Activated CD8-positive, alpha-beta memory T cell treated with anti-CD3 and anti-CD28 coated beads, Interleukin-2, amount 10 ng/mL, durations not matched to agents 7 days and 5 days (primary cell): Measurements from ENCODE around the gene UBE4B. TPM values are rescaled to one million over a fixed set of nuclear protein-coding genes. Genes with fewer than 3 reads are reported as not detected.
A peak's percentile ranks its signal among the peaks of the same experiment; 100 is the strongest.
"Not testable (repeated sequence)": the region's sequence is repeated elsewhere in the genome, so short reads cannot be mapped to it uniquely, and the experiment has no call there.

Source experiments
- ATAC-seq: fragments of 150-1000 bp; cut with Tn5 transposase; one replicate; pipeline ENCODE4 v1.10.0; 2021; ENCODE audit warnings: moderate library complexity
- CTCF ChIA-PET: fragments of 350-600 bp; sonication (Branson Sonifier 250); formaldehyde crosslinking; loops from one replicate; lab custom pipeline; 2021; ENCODE audit warnings: antibody characterized with exemption; lab: Charles Lee
- DNase-seq: peaks from one replicate; pipeline ENCODE4 v3.0.0-alpha.2; 2020
- H3K27ac Mint-ChIP-seq: one replicate; pipeline ENCODE4 v1.8.0; 2021; ENCODE audit warnings: mild to moderate bottlenecking, mixed read lengths
- H3K27me3 Mint-ChIP-seq: one replicate; pipeline ENCODE4 v1.8.0; 2021; ENCODE audit warnings: mixed read lengths
- H3K36me3 Mint-ChIP-seq: one replicate; pipeline ENCODE4 v1.8.0; 2021; ENCODE audit warnings: mild to moderate bottlenecking, mixed read lengths
- H3K4me1 Mint-ChIP-seq: one replicate; pipeline ENCODE4 v1.8.0; 2021; ENCODE audit warnings: mixed read lengths
- H3K4me3 Mint-ChIP-seq: one replicate; pipeline ENCODE4 v1.8.0; 2021; ENCODE audit warnings: mild to moderate bottlenecking, moderate library complexity, mixed read lengths
- H3K9me3 Mint-ChIP-seq: one replicate; pipeline ENCODE4 v1.8.0; 2022; ENCODE audit warnings: low read depth, mixed read lengths
- total RNA-seq, 2 experiments: library from RNA; stranded (reverse); gene quantifications; one replicate each; pipeline ENCODE4 v1.2.3, GENCODE V29; 2021

The UBE4B gene
- total RNA-seq, 2 experiments from 2014 or later = 28.7 to 30.4 TPM

DNA sequence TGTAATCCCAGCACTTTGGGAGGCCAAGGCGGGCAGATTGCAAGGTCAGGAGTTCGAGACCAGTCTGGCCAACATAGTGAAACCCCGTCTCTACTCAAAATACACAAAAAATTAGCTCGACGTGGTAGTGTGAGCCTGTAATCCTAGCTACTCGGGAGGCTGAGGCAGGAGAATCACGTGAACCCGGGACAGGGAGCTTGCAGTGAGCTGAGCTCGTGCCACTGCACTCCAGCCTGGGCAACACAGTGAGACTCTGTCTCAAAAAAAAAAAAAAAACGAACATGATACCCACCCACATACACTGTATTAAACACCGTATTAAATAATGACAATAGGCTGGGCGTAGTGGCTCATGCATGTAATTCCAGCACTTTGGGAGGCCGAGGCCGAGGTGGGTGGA is 172.4 kb downstream of the UBE4B start:
- H3K27me3 Mint-ChIP-seq, H3K27ac Mint-ChIP-seq, ATAC-seq, H3K36me3 Mint-ChIP-seq, DNase-seq, H3K4me1 Mint-ChIP-seq, H3K9me3 Mint-ChIP-seq, H3K4me3 Mint-ChIP-seq: not testable (repeated sequence)
- CTCF ChIA-PET = interaction anchor here (1.3 kb wide), 1 partner anchor 11 kb away, joined by 3 read pairs; no protein-coding TSS in a partner anchor

- Mint-ChIP-seq H3K36me3 (no peaks in the 10 kb centered on the region), H3K27ac (no peak overlapping the region), H3K27me3 (peaks cover 8% of the 10 kb centered on the region), H3K4me1 (peaks cover 23% of the 10 kb centered on the region), H3K4me3 (no peak overlapping the region), H3K9me3 (no peaks in the 10 kb centered on the region)
- CTCF ChIA-PET = interaction anchor here (1.3 to 2.7 kb wide), 3 partner anchors 17 to 218 kb away, joined by 4 to 22 read pairs (median 9); no protein-coding TSS in a partner anchor
- DNase-seq (no peak), ATAC-seq (no peak)
Measured at GRCh38 chr1:10207810-10208209, 175.1 kb downstream of the UBE4B start.

- Mint-ChIP-seq H3K27ac (no peak overlapping the region), H3K27me3 (peaks cover 8% of the 10 kb centered on the region), H3K4me3 (no peak overlapping the region), H3K36me3 (no peaks in the 10 kb centered on the region), H3K9me3 (no peaks in the 10 kb centered on the region), H3K4me1 (peaks cover 28% of the 10 kb centered on the region)
- CTCF ChIA-PET = interaction anchor here (1.0 to 3.5 kb wide), 15 partner anchors 10 to 285 kb away, joined by 3 to 50 read pairs (median 9); partner anchors contain the start of genes CENPS and PEX14
- ATAC-seq (no peak), DNase-seq (no peak)
Measured at GRCh38 chr1:10208537-10208936, 175.8 kb downstream of the UBE4B start.

GRCh38 chr1:10209590-10209904 is 176.8 kb downstream of the UBE4B start:
- CTCF ChIA-PET = interaction anchor here (0.5 to 3.5 kb wide), 60 partner anchors 9 to 1048 kb away, joined by 3 to 50 read pairs (median 5); partner anchors contain the start of genes CENPS, PEX14 and PGD
- Mint-ChIP-seq H3K27ac (peak overlapping the region; percentile 70), H3K27me3 (peaks cover 8% of the 10 kb centered on the region), H3K4me1 (peaks cover 32% of the 10 kb centered on the region), H3K9me3 (no peaks in the 10 kb centered on the region), H3K4me3 (peak overlapping the region; percentile 81), H3K36me3 (no peaks in the 10 kb centered on the region)
- no peak for ATAC-seq
- DNase-seq = no peak

GRCh38 chr1:10209905-10210810 is 177.4 kb downstream of the UBE4B start, which contains the start of gene KIF1B:
Gene KIF1B (plus strand): TSS chr1:10210570. CDS start chr1:10232329, 21,759 bp downstream.
- H3K27me3 Mint-ChIP-seq = peaks cover 8% of the 10 kb centered on the region
- peak within 1 kb of the TSS; percentile 81 for H3K4me3 Mint-ChIP-seq
- ATAC-seq (peak; percentile 99), DNase-seq (peak; percentile 97)
- H3K9me3 Mint-ChIP-seq = no peaks in the 10 kb centered on the region
- peak within 1 kb of the TSS; percentile 70 for H3K27ac Mint-ChIP-seq
- CTCF ChIA-PET = interaction anchor here (0.5 to 3.5 kb wide), 74 partner anchors 8 to 1049 kb away, joined by 3 to 50 read pairs (median 4); partner anchors contain the start of genes CENPS, PEX14, PGD and UBE4B
- H3K4me1 Mint-ChIP-seq = peaks cover 32% of the 10 kb centered on the region
- no peaks in the 10 kb centered on the region for H3K36me3 Mint-ChIP-seq

- peak; percentile 3 for ATAC-seq
- peak; percentile 59 for DNase-seq
- H3K36me3 Mint-ChIP-seq = no peaks in the 10 kb centered on the region
- CTCF ChIA-PET = interaction anchor here (0.6 to 3.5 kb wide), 52 partner anchors 7 to 631 kb away, joined by 3 to 50 read pairs (median 5); partner anchors contain the start of genes CENPS, PGD and UBE4B
- peaks cover 40% of the 10 kb centered on the region for H3K4me1 Mint-ChIP-seq
- peak overlapping the region; percentile 24 for H3K27ac Mint-ChIP-seq
- no peaks in the 10 kb centered on the region for H3K9me3 Mint-ChIP-seq
- peaks cover 8% of the 10 kb centered on the region for H3K27me3 Mint-ChIP-seq
- peak overlapping the region; percentile 77 for H3K4me3 Mint-ChIP-seq
Measured at GRCh38 chr1:10210841-10211804, 178.4 kb downstream of the UBE4B start.

DNA sequence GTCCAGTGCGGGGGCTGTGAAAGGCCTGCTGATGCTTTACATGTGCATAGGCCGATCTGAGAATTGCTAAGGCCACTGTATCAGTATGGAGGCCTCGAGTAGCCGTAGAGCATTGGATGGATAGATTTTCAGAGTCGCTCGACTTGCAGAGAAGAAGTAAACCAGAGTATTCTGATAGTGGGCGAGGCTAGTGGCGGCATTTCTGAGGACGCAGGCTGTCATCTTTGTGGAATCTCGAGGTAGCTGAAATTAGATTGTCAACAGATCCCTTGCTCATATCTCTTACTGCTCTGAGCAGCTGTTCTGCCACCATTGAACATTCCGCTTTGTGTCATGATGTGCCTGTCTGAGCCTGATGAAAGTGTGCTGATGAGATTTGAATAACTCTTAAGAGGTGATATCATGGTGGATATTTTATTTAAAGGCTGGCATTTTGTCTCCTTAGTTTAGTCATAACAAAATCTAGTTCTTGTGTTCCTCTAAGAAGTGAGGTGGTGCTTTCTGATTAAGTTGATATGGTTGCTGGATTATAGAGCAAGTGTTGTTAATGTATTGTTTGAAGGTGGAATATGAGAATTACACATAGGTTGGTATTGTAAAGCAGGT is 179.2 kb downstream of the UBE4B start:
- peak overlapping the region; percentile 77 for H3K4me3 Mint-ChIP-seq
- ATAC-seq (no peak), DNase-seq (peak; percentile 40)
- H3K27me3 Mint-ChIP-seq = peaks cover 8% of the 10 kb centered on the region
- H3K36me3 Mint-ChIP-seq = no peaks in the 10 kb centered on the region
- peak overlapping the region; percentile 24 for H3K27ac Mint-ChIP-seq
- CTCF ChIA-PET = interaction anchor here (0.6 to 3.5 kb wide), 3 partner anchors 9 to 245 kb away, joined by 3 to 50 read pairs (median 3); no protein-coding TSS in a partner anchor
- H3K4me1 Mint-ChIP-seq = peaks cover 46% of the 10 kb centered on the region
- no peaks in the 10 kb centered on the region for H3K9me3 Mint-ChIP-seq

DNA sequence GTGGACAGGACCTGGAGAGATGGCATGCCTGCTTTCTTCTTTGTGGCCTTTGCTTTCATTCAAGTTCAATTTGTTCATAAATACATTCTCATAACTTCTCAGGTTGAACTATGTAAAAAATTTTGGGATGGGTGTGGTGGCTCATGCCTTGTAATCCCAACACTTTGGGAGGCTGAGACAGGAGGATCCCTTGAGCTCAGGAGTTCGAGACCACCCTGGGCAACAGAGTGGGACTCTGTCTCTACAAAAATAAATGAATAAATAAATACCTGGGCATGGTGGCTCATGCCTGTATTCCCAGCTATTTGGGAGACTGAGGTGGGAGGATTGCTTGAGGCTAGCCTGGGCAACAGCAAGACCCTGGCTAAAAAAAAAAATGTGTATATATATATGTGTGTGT is 179.7 kb downstream of the UBE4B start:
- no peaks in the 10 kb centered on the region for H3K9me3 Mint-ChIP-seq
- DNase-seq (no peak), ATAC-seq (no peak)
- H3K4me1 Mint-ChIP-seq = peaks cover 47% of the 10 kb centered on the region
- peak overlapping the region; percentile 77 for H3K4me3 Mint-ChIP-seq
- H3K36me3 Mint-ChIP-seq = no peaks in the 10 kb centered on the region
- no peak overlapping the region for H3K27ac Mint-ChIP-seq
- CTCF ChIA-PET = interaction anchor here (0.5 to 0.6 kb wide), 2 partner anchors 23 to 244 kb away, joined by 3 read pairs; no protein-coding TSS in a partner anchor
- peaks cover 8% of the 10 kb centered on the region for H3K27me3 Mint-ChIP-seq

DNA sequence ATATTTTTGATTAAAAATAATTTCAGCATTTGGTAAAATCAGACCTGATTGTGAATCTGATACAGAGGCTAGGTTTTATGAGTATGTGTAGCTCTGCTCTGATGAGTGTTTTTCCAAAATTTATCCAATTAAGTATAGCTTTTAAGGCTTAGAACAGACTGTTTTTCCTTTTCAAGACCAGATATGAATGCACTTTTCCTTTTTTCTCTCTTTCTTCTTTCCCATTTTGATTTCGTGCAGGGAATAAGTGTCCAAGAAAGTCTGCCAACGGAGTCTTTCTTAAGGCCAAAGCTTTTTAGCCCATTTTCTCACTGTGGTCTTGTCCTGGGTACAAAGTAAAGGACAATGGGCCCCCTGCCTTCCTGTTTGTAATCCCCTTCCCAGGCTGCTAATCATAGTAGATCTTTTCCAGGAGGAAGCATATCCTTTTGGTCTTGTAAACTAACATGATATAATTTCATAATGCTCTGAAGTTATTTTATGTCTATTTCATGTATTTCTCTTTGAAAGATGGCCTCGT is 180.5 kb downstream of the UBE4B start:
- no peaks in the 10 kb centered on the region for H3K36me3 Mint-ChIP-seq
- no peaks in the 10 kb centered on the region for H3K9me3 Mint-ChIP-seq
- no peak overlapping the region for H3K4me3 Mint-ChIP-seq
- no peak for DNase-seq
- H3K27ac Mint-ChIP-seq = no peak overlapping the region
- H3K27me3 Mint-ChIP-seq = peaks cover 8% of the 10 kb centered on the region
- CTCF ChIA-PET = no interaction called here
- peaks cover 55% of the 10 kb centered on the region for H3K4me1 Mint-ChIP-seq
- ATAC-seq = no peak

GRCh38 chr1:10216090-10216749 is 183.5 kb downstream of the UBE4B start:
- Mint-ChIP-seq H3K4me3 (peak overlapping the region; percentile 62), H3K9me3 (no peaks in the 10 kb centered on the region), H3K27ac (peak overlapping the region; percentile 72), H3K4me1 (peaks cover 48% of the 10 kb centered on the region), H3K27me3 (no peaks in the 10 kb centered on the region), H3K36me3 (no peaks in the 10 kb centered on the region)
- CTCF ChIA-PET = interaction anchor here (0.8 to 1.6 kb wide), 4 partner anchors 11 to 142 kb away, joined by 3 to 5 read pairs (median 4); no protein-coding TSS in a partner anchor
- peak; percentile 66 for ATAC-seq
- DNase-seq = no peak

GRCh38 chr1:10217748-10218441 is 185.1 kb downstream of the UBE4B start:
- DNase-seq (no peak), ATAC-seq (peak; percentile 29)
- no peak overlapping the region for H3K4me3 Mint-ChIP-seq
- H3K27ac Mint-ChIP-seq = no peak overlapping the region
- CTCF ChIA-PET = interaction anchor here (2.3 kb wide), 1 partner anchor 8 kb away, joined by 13 read pairs; the partner anchor contains the start of gene KIF1B
- H3K4me1 Mint-ChIP-seq = peaks cover 35% of the 10 kb centered on the region
- H3K36me3 Mint-ChIP-seq = no peaks in the 10 kb centered on the region
- no peaks in the 10 kb centered on the region for H3K9me3 Mint-ChIP-seq
- H3K27me3 Mint-ChIP-seq = no peaks in the 10 kb centered on the region
